GDM1 (cell line): ENCODE data around the gene CENPF.

Source experiments
- DNase-seq: peaks from one replicate; lab custom pipeline; 2025; lab: John Stamatoyannopoulos, UW

CENPF gene

GRCh38 chr1:214617246-214617645 lies 14.3 kb downstream of the CENPF start:
- DNase-seq = no peak

- DNase-seq = no peak
Measured at GRCh38 chr1:214617843-214618242, 14.8 kb downstream of the CENPF start.

- DNase-seq = no peak
Measured at GRCh38 chr1:214621236-214621635, 18.2 kb downstream of the CENPF start.

- DNase-seq = no peak
Measured at GRCh38 chr1:214623430-214623829, 20.4 kb downstream of the CENPF start.

GRCh38 chr1:214632091-214632490 lies 29.1 kb downstream of the CENPF start:
- DNase-seq = no peak

GRCh38 chr1:214633686-214634085 lies 30.7 kb downstream of the CENPF start:
- no peak for DNase-seq

DNA sequence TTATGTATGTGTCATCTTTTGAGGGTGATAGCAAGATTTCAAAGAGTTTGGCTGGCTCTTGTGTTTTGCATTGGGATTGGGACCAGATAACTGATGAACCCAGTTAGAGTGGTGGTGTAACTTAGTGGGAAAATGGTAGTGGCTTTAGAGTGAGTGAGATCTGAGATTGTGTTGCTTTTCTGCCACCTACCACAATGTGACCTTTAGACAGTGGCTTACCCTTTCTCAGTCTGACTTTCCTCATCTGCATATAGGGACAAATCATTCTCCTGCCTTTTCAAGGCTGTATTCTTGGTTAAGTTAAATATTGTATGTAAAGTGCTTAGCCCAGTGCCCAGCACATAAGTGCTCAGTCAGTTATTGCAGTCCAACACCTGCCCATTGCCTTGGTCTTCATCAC lies 31.3 kb downstream of the CENPF start:
- no peak for DNase-seq

DNA sequence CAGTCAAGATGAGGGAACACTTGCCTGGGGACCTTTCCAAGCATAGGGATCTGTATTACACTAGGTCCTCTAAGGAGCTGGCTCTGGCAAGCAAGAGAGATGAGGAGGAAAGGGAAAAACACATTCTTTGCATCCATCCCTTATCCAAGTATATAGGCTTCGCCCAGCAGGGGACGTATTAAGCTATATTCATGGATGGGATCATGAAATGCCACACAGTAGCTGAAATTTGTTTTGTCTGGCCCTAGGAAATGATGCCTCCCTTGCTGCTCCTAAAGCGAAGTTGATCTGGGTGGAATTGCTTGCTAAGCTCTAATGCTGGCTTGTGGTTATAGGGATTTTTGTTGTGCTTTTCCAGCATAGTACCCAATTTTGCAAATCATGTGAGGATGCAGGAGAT lies 32.1 kb downstream of the CENPF start:
- DNase-seq = no peak

DNA sequence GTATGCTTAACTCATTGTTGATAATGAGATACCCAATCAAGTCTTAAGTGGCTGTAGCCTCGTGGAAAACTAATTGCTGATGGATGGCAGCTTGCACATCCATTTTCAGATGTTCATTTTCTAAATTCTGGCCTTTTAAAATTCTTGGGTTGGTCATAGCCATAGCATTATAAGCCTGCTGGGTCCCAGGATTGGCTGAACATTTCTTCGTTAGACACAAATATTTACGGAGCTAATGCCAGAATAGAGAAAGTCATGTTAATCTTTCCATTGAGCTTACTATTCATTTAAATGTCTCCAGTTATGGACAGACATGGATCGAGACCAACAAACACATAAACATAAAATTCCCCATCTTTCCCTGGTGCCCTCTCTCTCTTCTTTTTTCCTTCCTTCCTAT lies 32.5 kb downstream of the CENPF start:
- no peak for DNase-seq

DNA sequence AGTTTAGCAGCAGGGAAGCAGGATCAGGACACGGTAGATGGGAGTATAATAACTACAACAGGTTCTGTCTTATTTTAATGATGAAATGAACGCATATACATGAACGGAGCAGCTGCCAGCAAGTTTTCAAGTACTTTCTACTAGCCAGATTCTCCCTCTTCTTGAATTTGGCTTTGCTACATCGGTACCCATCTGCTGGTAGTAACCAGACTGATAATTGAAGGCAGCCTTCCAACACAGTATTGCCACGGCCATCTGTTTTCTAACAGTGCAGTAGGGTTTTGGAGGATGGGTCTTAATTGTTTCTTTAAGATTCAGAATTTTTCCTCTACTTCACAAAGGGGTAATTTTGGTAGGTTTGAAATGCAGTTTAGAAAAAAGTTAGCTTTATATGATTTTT lies 33.4 kb downstream of the CENPF start:
- no peak for DNase-seq

DNA sequence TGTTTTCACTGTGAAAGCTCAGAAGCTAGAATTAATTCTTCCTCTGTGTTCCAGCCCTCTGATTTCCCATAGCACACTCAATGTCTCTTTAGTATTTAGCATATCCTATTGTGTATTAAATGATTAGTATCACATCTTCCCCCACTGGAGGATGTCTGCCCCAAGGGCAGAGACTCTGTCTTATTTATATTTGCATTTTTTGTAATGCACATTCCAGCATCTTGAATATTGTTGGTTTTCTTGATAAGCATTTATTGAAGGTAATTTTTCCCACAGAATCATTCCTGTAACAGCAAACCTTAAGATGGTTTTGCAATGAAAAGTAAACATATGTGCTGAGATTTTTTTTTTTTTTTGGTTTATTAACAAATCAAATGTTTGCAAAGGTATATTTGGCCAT lies 34.1 kb downstream of the CENPF start:
- no peak for DNase-seq

- peak; percentile 10 for DNase-seq
Measured at GRCh38 chr1:214637722-214638458, 34.9 kb downstream of the CENPF start.

DNA sequence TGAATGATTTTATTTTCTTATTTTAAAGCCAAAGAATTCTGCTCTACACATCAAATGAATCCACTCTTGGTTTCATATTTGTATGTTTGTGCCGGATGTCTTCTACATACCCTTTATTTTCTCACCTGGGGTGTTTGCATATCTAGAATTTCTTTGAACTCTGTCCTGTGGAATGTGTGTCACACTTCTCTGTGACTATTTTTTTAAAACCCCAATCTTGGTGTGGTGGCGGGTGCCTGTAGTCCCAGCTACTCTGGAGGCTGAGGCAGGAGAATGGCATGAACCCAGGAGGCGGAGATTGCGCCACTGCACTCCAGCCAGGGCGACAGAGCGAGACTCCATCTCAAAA lies 35.4 kb downstream of the CENPF start:
- no peak for DNase-seq

GRCh38 chr1:214638997-214639396 lies 36.0 kb downstream of the CENPF start:
- no peak for DNase-seq

DNA sequence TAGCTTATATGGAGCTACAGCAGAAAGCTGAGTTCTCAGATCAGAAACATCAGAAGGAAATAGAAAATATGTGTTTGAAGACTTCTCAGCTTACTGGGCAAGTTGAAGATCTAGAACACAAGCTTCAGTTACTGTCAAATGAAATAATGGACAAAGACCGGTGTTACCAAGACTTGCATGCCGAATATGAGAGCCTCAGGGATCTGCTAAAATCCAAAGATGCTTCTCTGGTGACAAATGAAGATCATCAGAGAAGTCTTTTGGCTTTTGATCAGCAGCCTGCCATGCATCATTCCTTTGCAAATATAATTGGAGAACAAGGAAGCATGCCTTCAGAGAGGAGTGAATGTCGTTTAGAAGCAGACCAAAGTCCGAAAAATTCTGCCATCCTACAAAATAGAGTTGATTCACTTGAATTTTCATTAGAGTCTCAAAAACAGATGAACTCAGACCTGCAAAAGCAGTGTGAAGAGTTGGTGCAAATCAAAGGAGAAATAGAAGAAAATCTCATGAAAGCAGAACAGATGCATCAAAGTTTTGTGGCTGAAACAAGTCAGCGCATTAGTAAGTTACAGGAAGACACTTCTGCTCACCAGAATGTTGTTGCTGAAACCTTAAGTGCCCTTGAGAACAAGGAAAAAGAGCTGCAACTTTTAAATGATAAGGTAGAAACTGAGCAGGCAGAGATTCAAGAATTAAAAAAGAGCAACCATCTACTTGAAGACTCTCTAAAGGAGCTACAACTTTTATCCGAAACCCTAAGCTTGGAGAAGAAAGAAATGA lies 37.6 kb downstream of the CENPF start:
- DNase-seq = no peak

GRCh38 chr1:214641214-214641895 lies 38.4 kb downstream of the CENPF start:
- DNase-seq = no peak

GRCh38 chr1:214643030-214643429 lies 40.0 kb downstream of the CENPF start:
- no peak for DNase-seq

DNA sequence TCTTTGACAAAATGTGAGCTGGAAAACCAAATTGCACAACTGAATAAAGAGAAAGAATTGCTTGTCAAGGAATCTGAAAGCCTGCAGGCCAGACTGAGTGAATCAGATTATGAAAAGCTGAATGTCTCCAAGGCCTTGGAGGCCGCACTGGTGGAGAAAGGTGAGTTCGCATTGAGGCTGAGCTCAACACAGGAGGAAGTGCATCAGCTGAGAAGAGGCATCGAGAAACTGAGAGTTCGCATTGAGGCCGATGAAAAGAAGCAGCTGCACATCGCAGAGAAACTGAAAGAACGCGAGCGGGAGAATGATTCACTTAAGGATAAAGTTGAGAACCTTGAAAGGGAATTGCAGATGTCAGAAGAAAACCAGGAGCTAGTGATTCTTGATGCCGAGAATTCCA lies 42.7 kb downstream of the CENPF start:
- no peak for DNase-seq

GRCh38 chr1:214648801-214649200 lies 45.8 kb downstream of the CENPF start:
- DNase-seq = no peak

DNA sequence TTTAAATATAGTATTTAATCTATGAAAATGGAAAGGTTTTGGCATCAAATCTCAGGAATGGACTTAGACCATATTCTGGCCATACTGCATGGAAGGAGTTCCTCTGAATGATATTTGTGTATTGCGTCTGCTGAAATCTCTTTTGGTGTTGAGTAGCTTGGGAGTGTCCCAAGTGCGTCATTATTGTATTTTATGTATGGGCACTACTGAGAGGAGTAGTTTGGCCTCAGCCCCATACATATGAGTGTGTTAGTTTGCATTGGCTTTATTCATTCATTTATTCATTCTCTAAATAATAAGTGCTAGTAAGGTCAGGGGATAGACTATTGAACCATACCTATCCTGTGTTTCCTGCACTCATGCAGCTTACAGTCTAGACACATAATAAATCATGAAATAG lies 46.6 kb downstream of the CENPF start:
- DNase-seq = no peak

- no peak for DNase-seq
Measured at GRCh38 chr1:214650664-214651063, 47.7 kb downstream of the CENPF start.

- DNase-seq = no peak
Measured at GRCh38 chr1:214657299-214657698, 54.3 kb downstream of the CENPF start.

GRCh38 chr1:214658175-214658574 lies 55.2 kb downstream of the CENPF start:
- DNase-seq = no peak
